Measurements from ENCODE around the gene PIGL.

DNA sequence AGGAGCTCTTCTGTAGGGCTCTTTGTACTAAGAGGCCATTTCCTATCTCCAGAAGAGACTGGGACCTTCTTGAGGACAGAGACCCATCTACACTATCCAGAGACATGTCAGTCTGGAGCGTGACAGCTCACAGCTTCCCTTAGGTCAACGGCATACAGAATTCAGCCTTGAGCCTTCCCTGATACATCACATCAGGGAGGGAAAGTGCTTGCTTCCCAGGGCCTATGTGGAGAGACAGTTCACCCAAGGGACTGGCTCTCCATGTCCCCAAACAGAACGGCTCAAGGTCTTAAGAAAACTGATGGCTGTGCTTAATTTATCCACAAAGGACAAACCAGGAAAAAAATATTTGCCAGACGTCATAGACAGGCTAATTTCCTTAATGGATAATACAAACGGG lies 128.6 kb downstream of the PIGL start:
- TF ChIP-seq POLR2A (IDR thresholded peaks at IDR 0.05; ENCODE audit: low read depth, low read length) (no peak), POLR2AphosphoS5 (IDR thresholded peaks at IDR 0.05; ENCODE audit: low read depth, low read length) (no peak), TAF1 (IDR thresholded peaks at IDR 0.05; ENCODE audit: borderline replicate concordance, low read depth, low read length) (no peak)
